Measurements from ENCODE around the gene ZPLD1. TPM values are rescaled to one million over a fixed set of nuclear protein-coding genes. Genes with fewer than 3 reads are reported as not detected.

The ZPLD1 gene
- total and polyA plus RNA-seq, 2 of the 8 experiments (the other 6 are each of a cell fraction or from before 2014, with no cell fraction given), result not detected

DNA sequence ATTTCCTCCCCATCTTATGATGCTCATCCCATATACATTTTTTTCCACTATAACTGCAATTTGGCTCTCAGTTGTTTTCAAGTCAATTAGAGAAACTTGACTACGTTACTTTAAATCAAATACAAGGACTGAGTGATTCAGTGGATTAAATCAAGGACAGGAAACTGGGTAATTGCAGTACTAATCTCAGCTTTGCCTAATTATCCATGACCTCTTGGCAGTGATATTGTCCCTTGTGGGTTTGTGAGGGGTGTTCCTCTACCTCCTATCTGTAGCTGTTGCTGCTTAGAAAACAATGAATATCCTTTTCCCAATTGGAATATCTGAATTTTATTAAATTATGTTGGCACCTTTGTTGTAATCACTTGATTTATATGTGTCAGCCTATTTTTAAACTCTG is 79.4 kb downstream of the ZPLD1 start:
- ChIA-PET POLR2A (ENCODE audit: partially characterized antibody) (no interaction called here), CTCF (ENCODE audit: partially characterized antibody) (interaction anchor here (1.5 to 1.8 kb wide), 3 partner anchors 14 to 285 kb away, joined by 4 to 7 read pairs (median 4); no protein-coding TSS in a partner anchor)
- Histone ChIP-seq H3K56ac (replicated peaks; ENCODE audit: insufficient read length, low read depth, low read length) (no peak overlapping the region), H2BK20ac (ENCODE audit: low read length) (no peak overlapping the region), H3K4me1 (replicated peaks in 1 of 4; ENCODE audit: control insufficient read depth in 3 of 4, insufficient read depth in 4 of 4, low read length in 3 of 4) (no peaks in the 10 kb centered on the region), H3K9ac (replicated peaks in 1 of 4; ENCODE audit: extremely low read depth in 1 of 4, low read depth in 3 of 4, low read length in 3 of 4) (no peak overlapping the region), H3K9me3 (ENCODE audit: insufficient read depth in 2 of 2, low read depth in 1 of 2, low read length in 1 of 2) (no peaks in the 10 kb centered on the region), H2BK15ac (ENCODE audit: low read length) (no peak overlapping the region), H3K18ac (ENCODE audit: extremely low read depth, low read length) (no peak overlapping the region), H3K79me1 (ENCODE audit: low read depth, low read length) (no peaks in the 10 kb centered on the region), H3K27ac (ENCODE audit: low read depth, low read length) (no peak overlapping the region), H2AFZ (ENCODE audit: low read length) (no peak overlapping the region), H3K79me2 (ENCODE audit: control insufficient read depth in 1 of 2, insufficient read depth in 2 of 2, low read length in 2 of 2) (no peaks in the 10 kb centered on the region), H3K4me3 (ENCODE audit: extremely low read depth in 1 of 4, insufficient read depth in 2 of 4, low read depth in 3 of 4, low read length in 4 of 4) (no peak overlapping the region), H2AK5ac (ENCODE audit: low read depth, low read length) (no peak overlapping the region), H2BK120ac (replicated peaks; ENCODE audit: low read depth, low read length) (no peak overlapping the region), H3K4me2 (ENCODE audit: insufficient read depth in 1 of 2, low read depth in 2 of 2, low read length in 2 of 2) (no peak overlapping the region), H3K14ac (ENCODE audit: insufficient read length) (no peak overlapping the region), H3K23ac (ENCODE audit: insufficient read length) (no peak overlapping the region), H3K4ac (replicated peaks; ENCODE audit: insufficient read length, low read depth, low read length) (no peak overlapping the region), H4K5ac (ENCODE audit: insufficient read length, low read depth, low read length) (no peak overlapping the region), H3K27me3 (replicated peaks in 1 of 4; ENCODE audit: control insufficient read depth in 3 of 4, extremely low read depth in 1 of 4, insufficient read depth in 3 of 4, low read length in 3 of 4) (no peaks in the 10 kb centered on the region), H3K23me2 (ENCODE audit: low read depth, low read length) (no peaks in the 10 kb centered on the region), H4K91ac (replicated peaks; ENCODE audit: insufficient read length, low read length) (no peak overlapping the region), H2BK5ac (ENCODE audit: low read depth, low read length) (no peak overlapping the region), H3K36me3 (ENCODE audit: control insufficient read depth in 2 of 4, insufficient read depth in 4 of 4, low read length in 3 of 4) (no peaks in the 10 kb centered on the region), H2BK12ac (ENCODE audit: low read depth, low read length) (no peak overlapping the region), H4K20me1 (replicated peaks in 1 of 2; ENCODE audit: control insufficient read depth in 1 of 2, insufficient read depth in 2 of 2, low read length in 2 of 2) (no peaks in the 10 kb centered on the region), H4K8ac (ENCODE audit: extremely low read depth, insufficient read depth, low read length) (no peak overlapping the region)
- no peak for FAIRE-seq
- no peak for DNase-seq (ENCODE audit: low read depth in 1 of 2, low spot score in 2 of 2)
- 88% methylated on average over 1 of the region's 1 CpG; no CpG with 5 or more reads in 1 of the 2 experiments for WGBS, 2 experiments (ENCODE audit: extremely low coverage in 1 of 2, insufficient coverage in 1 of 2, insufficient read length in 1 of 2, insufficient replicate concordance in 2 of 2, low coverage in 1 of 2, low lambda C conversion rate in 2 of 2, missing lambda C conversion rate in 1 of 2)
- no peak for TF ChIP-seq ZNF274 (IDR thresholded peaks at IDR 0.05; ENCODE audit: borderline replicate concordance, extremely low read depth, low read length)
- TF ChIP-seq SP4 (IDR thresholded peaks at IDR 0.05; ENCODE audit: low read length), result no peak
- TF ChIP-seq RAD21 (IDR thresholded peaks at IDR 0.05 in 1 of 2, conservative IDR thresholded peaks at IDR 0.05 in 1 of 2; ENCODE audit: low read depth in 2 of 2, low read length in 2 of 2), result no peak
- TF ChIP-seq TCF12 (IDR thresholded peaks at IDR 0.05; ENCODE audit: low read depth, low read length), result no peak
- no peak for TF ChIP-seq POLR2AphosphoS5 (IDR thresholded peaks at IDR 0.05; ENCODE audit: low read depth, low read length)
- TF ChIP-seq SIN3A (conservative IDR thresholded peaks at IDR 0.05 in 1 of 2, IDR thresholded peaks at IDR 0.05 in 1 of 2; ENCODE audit: low read depth in 1 of 2, low read length in 2 of 2), result no peak
- TF ChIP-seq JUN (IDR thresholded peaks at IDR 0.05; ENCODE audit: low read depth, low read length), result no peak
- no peak for TF ChIP-seq EP300 (IDR thresholded peaks at IDR 0.05; ENCODE audit: borderline replicate concordance in 1 of 2, low read depth in 2 of 2, low read length in 2 of 2)
- no peak for TF ChIP-seq CEBPB (IDR thresholded peaks at IDR 0.05; ENCODE audit: low read depth, low read length)
- no peak for TF ChIP-seq HDAC2 (IDR thresholded peaks at IDR 0.05; ENCODE audit: borderline replicate concordance in 1 of 2, low read depth in 2 of 2, low read length in 2 of 2)
- no peak for TF ChIP-seq TBP (IDR thresholded peaks at IDR 0.05; ENCODE audit: low read depth, low read length)
- TF ChIP-seq, protein P1, sequence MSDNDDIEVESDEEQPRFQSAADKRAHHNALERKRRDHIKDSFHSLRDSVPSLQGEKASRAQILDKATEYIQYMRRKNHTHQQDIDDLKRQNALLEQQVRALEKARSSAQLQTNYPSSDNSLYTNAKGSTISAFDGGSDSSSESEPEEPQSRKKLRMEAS (IDR thresholded peaks at IDR 0.05), result no peak
- no peak for TF ChIP-seq GABPA (IDR thresholded peaks at IDR 0.05; ENCODE audit: borderline replicate concordance, insufficient read depth, low read length)
- TF ChIP-seq RXRA (IDR thresholded peaks at IDR 0.05; ENCODE audit: insufficient read depth, low read depth, low read length), result no peak
